ENCODE data around the gene ZBTB11. TPM values are rescaled to one million over a fixed set of nuclear protein-coding genes. Genes with fewer than 3 reads are reported as not detected.

ZBTB11 gene
- total and polyA plus RNA-seq, 9 donors = 7.6 to 24.7 (median 18.3) TPM

GRCh38 chr3:101602731-101603130, 74.2 kb downstream of the ZBTB11 start:
- DNase-seq = no peak
- H3K27ac ChIP-seq = no peak overlapping the region
- TF ChIP-seq POLR2A (IDR thresholded peaks at IDR 0.05) = no peak
- WGBS, 3 donors = 88 to 91% (median 89%) methylated on average over 3 of the region's 3 CpGs
- no peaks in the 10 kb centered on the region for H3K9me3 ChIP-seq
- intact Hi-C loops (cut with DNase I) = no loop called here
- no peaks in the 10 kb centered on the region for H3K27me3 ChIP-seq
- no peaks in the 10 kb centered on the region for H3K4me1 ChIP-seq (ENCODE audit: insufficient read depth)
- H3K36me3 ChIP-seq = no peaks in the 10 kb centered on the region
- no peak overlapping the region for H3K4me3 ChIP-seq

Small RNA genes lying within 50 kb of the gene (small RNA-seq; reads per million reads assigned to genes)
- gene RF00019 = not detected
- gene RNU6-1256P = not detected
- 0.20 reads per million for gene RNY1P12

Other genes with a start within 250 kb of the ZBTB11 start
- 10 to 100 TPM; 24.7 to 33.4 (median 28.3) TPM for gene SENP7, start 163.9 kb downstream of the ZBTB11 start, total RNA-seq
- 10 to 100 TPM; 16.9 to 25.9 TPM for gene SENP7, start 163.9 kb downstream of the ZBTB11 start, polyA plus RNA-seq
- 10 to 100 TPM; 15.9 to 23.3 (median 20.4) TPM for gene TRMT10C, start 115.3 kb downstream of the ZBTB11 start, total RNA-seq
- 10 to 100 TPM; 13.9 to 18.5 TPM for gene TRMT10C, start 115.3 kb downstream of the ZBTB11 start, polyA plus RNA-seq
- 100 to 1,000 TPM; 104 to 237 (median 166) TPM for gene PCNP, start 103.0 kb downstream of the ZBTB11 start, total RNA-seq
- 100 to 1,000 TPM; 150 to 164 TPM for gene PCNP, start 103.0 kb downstream of the ZBTB11 start, polyA plus RNA-seq
- gene RPL24, start 9.6 kb upstream of the ZBTB11 start, total RNA-seq = 1,000 to 10,000 TPM; 1,843 to 5,887 (median 2,506) TPM
- gene RPL24, start 9.6 kb upstream of the ZBTB11 start, polyA plus RNA-seq = 1,000 to 10,000 TPM; 2,953 to 4,596 TPM
- gene CEP97, start 47.5 kb upstream of the ZBTB11 start, total RNA-seq = 10 to 100 TPM in 1 of 7 donors, 1 to 10 TPM in 6; 7.5 to 11.1 (median 8.3) TPM
- gene CEP97, start 47.5 kb upstream of the ZBTB11 start, polyA plus RNA-seq = 1 to 10 TPM; 2.4 to 3.9 TPM
- 10 to 100 TPM in 5 of 7 donors, 1 to 10 TPM in 2; 5.6 to 15.2 (median 13.1) TPM for gene NXPE3, start 102.1 kb upstream of the ZBTB11 start, total RNA-seq
- gene NXPE3, start 102.1 kb upstream of the ZBTB11 start, polyA plus RNA-seq = 10 to 100 TPM in 1 of 2 donors, 1 to 10 TPM in 1; 7.1 to 16.4 TPM
- 100 to 1,000 TPM in 1 of 7 donors, 10 to 100 TPM in 6; 29.2 to 194 (median 45.5) TPM for gene NFKBIZ, start 172.4 kb upstream of the ZBTB11 start, total RNA-seq
- 10 to 100 TPM in 1 of 2 donors, 1 to 10 TPM in 1; 7.5 to 18.8 TPM for gene NFKBIZ, start 172.4 kb upstream of the ZBTB11 start, polyA plus RNA-seq